Thyroid gland (tissue), 4 donors: ENCODE data around the gene ALG12. TPM values are rescaled to one million over a fixed set of nuclear protein-coding genes. Genes with fewer than 3 reads are reported as not detected.

ENCODE experiments used
- DNase-seq, 2 donors: peaks; one replicate each; pipeline ENCODE4 v3.0.0-alpha.2; 2019
- H3K27ac ChIP-seq, 3 donors: fragments of 200-600 bp; sonication (generic); 1 replicate in 2 of 3; 2 replicates in 1 of 3; pipeline ENCODE4 v1.5.1; 2016 to 2019; ENCODE audit warnings: mild to moderate bottlenecking in 1 of 3, moderate library complexity in 1 of 3
- H3K27me3 ChIP-seq: fragments of 200-600 bp; sonication (generic); one replicate; pipeline ENCODE4 v1.5.1; 2019
- H3K36me3 ChIP-seq, 2 donors: fragments of 200-600 bp; sonication (generic); one replicate each; pipeline ENCODE4 v1.5.1; 2016 to 2019
- H3K4me1 ChIP-seq, 2 donors: fragments of 200-600 bp; sonication (generic); one replicate each; pipeline ENCODE4 v1.5.1; 2017 to 2019
- H3K4me3 ChIP-seq, 3 donors: fragments of 200-600 bp; sonication (generic); replicated peaks in 1 of 3; 1 replicate in 2 of 3; 2 replicates in 1 of 3; pipeline ENCODE4 v1.5.1; 2016; ENCODE audit warnings: mild to moderate bottlenecking in 1 of 3
- H3K9me3 ChIP-seq: fragments of 200-600 bp; sonication (generic); one replicate; pipeline ENCODE4 v1.5.1; 2017
- POLR2A ChIP-seq, 2 donors: fragments of 450-650 bp; IDR thresholded peaks; one replicate each; pipeline ENCODE4 v1.6.1; 2017; ENCODE audit warnings: antibody characterized with exemption in 2 of 2, mild to moderate bottlenecking in 2 of 2, moderate library complexity in 1 of 2
- WGBS, 2 donors: methylation state at CpG; one replicate each; pipeline ENCODE4 v1.1.5; 2017; 5-methylcytosine and 5-hydroxymethylcytosine counted together
- intact Hi-C: fragments of 100-400 bp; cut with DNase I; formaldehyde crosslinking; loops from one replicate; pipeline ENCODE4 v1.15.1; 2023
- total RNA-seq, 4 donors: library from RNA; depleted of rRNA; stranded (reverse); fragments of >200 nt; gene quantifications; one replicate each; pipeline ENCODE4 v1.2.3, GENCODE V29; 2016
- TF ChIP-seq, protein P1 (sequence below), 6 experiments: fragments of 200-600 bp in 3 of 6; fragments of 450-650 bp in 3 of 6; sonication (generic) in 3 of 6; IDR thresholded peaks; one replicate each; pipeline ENCODE4 v1.5.1; 2016 to 2019; ENCODE audit warnings: antibody characterized with exemption in 6 of 6, mild to moderate bottlenecking in 2 of 6, inconsistent platforms in 1 of 6, moderate library complexity in 1 of 6

The ALG12 gene
- total RNA-seq, 4 donors from 2014 or later, result 25.5 to 60.5 (median 52.2) TPM

DNA sequence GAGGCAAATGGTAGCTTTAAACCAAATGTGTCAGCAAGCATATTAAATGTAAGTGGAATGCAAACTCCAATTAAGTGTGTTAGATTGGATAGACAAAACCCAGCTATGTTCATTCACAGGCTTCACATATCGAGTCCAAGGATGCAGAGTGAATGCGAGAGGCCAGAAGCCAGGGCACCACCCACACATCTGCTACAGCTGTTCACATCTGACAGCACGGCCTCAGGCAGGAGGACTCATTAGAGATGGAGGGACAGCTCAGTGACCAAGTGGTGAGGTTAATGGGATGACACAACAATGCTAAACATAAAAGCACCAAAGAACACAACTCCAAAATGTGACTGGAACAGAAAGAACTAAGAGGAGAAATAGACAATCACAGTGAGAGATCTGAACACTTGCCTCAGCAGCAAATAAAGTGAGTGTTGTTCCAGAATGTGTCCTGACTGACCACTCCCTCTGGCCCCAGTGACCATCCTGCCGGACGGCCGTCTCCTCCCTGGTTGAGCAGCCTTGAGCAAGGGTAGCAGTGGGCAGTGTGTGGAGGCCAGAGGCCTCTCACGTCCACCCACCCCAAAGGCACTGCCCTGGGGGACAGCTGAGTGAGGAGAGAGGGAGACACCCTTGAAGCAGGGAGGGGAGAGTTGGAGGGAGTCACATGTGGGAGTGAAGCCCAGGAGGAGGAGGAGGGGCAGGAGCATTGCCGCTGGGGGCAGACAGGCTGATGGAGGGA is 23.8 kb downstream of the ALG12 start:
- intact Hi-C loops, result no loop called here
- WGBS, 2 donors, result 89 to 90% methylated on average over 8 of the region's 8 CpGs
- TF ChIP-seq, protein P1, sequence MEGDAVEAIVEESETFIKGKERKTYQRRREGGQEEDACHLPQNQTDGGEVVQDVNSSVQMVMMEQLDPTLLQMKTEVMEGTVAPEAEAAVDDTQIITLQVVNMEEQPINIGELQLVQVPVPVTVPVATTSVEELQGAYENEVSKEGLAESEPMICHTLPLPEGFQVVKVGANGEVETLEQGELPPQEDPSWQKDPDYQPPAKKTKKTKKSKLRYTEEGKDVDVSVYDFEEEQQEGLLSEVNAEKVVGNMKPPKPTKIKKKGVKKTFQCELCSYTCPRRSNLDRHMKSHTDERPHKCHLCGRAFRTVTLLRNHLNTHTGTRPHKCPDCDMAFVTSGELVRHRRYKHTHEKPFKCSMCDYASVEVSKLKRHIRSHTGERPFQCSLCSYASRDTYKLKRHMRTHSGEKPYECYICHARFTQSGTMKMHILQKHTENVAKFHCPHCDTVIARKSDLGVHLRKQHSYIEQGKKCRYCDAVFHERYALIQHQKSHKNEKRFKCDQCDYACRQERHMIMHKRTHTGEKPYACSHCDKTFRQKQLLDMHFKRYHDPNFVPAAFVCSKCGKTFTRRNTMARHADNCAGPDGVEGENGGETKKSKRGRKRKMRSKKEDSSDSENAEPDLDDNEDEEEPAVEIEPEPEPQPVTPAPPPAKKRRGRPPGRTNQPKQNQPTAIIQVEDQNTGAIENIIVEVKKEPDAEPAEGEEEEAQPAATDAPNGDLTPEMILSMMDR (IDR thresholded peaks at IDR 0.05), result no peak
- TF ChIP-seq POLR2A (IDR thresholded peaks at IDR 0.05), result no peak
- Histone ChIP-seq H3K36me3 (no peaks in the 10 kb centered on the region), H3K9me3 (no peaks in the 10 kb centered on the region), H3K4me1 (peaks cover 0 to 3% of the 10 kb centered on the region in 2 donors), H3K27ac (no peak overlapping the region), H3K4me3 (no peak overlapping the region), H3K27me3 (no peaks in the 10 kb centered on the region)
- DNase-seq, result no peak

DNA sequence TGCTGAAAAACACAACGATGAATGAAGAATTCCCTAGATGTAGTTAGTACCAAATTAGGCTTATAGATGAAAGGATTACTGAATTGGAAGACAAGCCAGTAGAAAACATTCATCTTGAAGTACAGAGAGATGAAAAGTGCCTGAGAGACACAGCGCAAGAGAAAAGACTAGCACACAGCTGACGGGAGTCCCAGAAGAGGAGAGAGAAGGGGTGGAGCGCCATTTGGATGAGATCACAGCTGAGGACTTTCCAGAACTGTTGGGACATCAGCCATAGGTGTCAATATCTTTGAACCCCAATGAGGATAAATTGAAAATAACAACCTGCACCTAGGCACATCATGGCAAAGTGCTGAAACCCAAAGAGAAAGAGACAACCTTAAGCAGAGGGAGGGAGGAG is 25.2 kb downstream of the ALG12 start:
- no peaks in the 10 kb centered on the region for H3K27me3 ChIP-seq
- H3K4me1 ChIP-seq, result peaks cover 7 to 15% of the 10 kb centered on the region in 2 donors
- no peaks in the 10 kb centered on the region for H3K36me3 ChIP-seq
- no peaks in the 10 kb centered on the region for H3K9me3 ChIP-seq
- intact Hi-C loops, result no loop called here
- H3K4me3 ChIP-seq, result no peak overlapping the region
- no peak overlapping the region for H3K27ac ChIP-seq
- 84 to 92% methylated on average over 4 of the region's 4 CpGs for WGBS, 2 donors
- no peak for DNase-seq
- no peak for TF ChIP-seq POLR2A (IDR thresholded peaks at IDR 0.05)
- TF ChIP-seq, protein P1 (IDR thresholded peaks at IDR 0.05), result no peak

DNA sequence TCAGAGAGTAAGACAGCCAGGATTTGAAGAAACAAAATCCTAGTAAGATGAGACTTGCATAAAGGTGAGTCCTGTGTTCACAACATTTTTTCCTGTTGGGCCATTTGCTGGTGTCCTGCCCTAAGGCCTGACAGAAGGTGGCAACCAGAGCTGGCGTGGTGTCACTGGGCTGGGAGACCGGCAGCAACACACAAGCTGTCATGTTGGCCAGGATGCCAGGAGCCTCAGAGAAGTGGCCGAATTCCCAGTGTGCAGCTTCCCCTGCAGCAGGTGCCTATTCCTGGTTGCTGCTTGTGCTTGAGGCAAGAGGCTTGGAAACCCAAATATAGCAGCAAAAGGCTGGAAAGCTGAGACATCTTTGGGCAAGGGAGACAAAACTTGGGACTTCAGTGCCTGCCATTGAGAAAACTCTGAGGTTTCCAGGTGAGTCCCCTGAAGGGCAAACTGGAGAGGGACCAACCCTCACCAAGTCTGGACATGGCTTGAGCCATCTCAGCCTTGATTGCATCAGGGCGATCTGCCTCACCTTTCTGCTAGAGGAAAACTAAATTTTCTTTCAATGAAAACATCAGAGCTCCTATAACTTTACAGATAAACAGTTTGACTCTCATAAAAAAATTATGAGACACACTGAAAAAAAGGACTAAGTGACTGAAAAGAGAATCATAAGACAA is 25.9 kb downstream of the ALG12 start:
- H3K4me1 ChIP-seq, result peaks cover 7 to 21% of the 10 kb centered on the region in 2 donors
- no peaks in the 10 kb centered on the region for H3K9me3 ChIP-seq
- peaks cover 0 to 4% of the 10 kb centered on the region in 2 donors for H3K36me3 ChIP-seq
- 89 to 94% methylated on average over 4 of the region's 4 CpGs for WGBS, 2 donors
- intact Hi-C loops, result no loop called here
- no peak for TF ChIP-seq POLR2A (IDR thresholded peaks at IDR 0.05)
- TF ChIP-seq, protein P1 (IDR thresholded peaks at IDR 0.05), result no peak
- DNase-seq, result no peak
- no peaks in the 10 kb centered on the region for H3K27me3 ChIP-seq
- H3K27ac ChIP-seq, result no peak overlapping the region
- no peak overlapping the region for H3K4me3 ChIP-seq

DNA sequence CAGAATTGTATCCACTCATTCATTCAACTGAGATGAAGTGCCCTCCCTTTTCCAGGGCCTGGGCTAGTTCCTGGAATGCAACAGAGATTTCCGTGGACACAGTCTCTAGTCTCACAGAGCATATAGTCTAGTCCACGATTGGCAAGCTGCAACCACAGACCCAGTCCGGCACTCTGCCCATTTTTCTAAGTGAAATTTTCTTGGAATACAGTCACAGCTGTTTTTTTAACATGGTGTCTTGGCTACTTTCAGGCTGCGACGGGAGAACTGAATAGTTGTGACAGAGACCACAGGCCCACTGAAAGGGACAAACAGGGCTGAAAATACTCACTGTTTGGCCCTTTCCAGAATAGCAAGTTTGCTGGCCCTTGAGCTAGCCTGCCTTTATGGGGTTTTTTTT is 29.2 kb downstream of the ALG12 start:
- Histone ChIP-seq H3K36me3 (peaks cover 4 to 22% of the 10 kb centered on the region in 2 donors), H3K27ac (peak overlapping the region in 2 of 3 donors; percentile 27 to 63), H3K4me3 (no peak overlapping the region), H3K9me3 (no peaks in the 10 kb centered on the region), H3K4me1 (peaks cover 7 to 21% of the 10 kb centered on the region in 2 donors), H3K27me3 (no peaks in the 10 kb centered on the region)
- DNase-seq, result peak; percentile 44 to 48
- intact Hi-C loops, result no loop called here
- WGBS, 2 donors, result 30 to 47% methylated on average over 5 of the region's 5 CpGs
- TF ChIP-seq POLR2A (IDR thresholded peaks at IDR 0.05), result no peak
- TF ChIP-seq, protein P1 (IDR thresholded peaks at IDR 0.05), result no peak

DNA sequence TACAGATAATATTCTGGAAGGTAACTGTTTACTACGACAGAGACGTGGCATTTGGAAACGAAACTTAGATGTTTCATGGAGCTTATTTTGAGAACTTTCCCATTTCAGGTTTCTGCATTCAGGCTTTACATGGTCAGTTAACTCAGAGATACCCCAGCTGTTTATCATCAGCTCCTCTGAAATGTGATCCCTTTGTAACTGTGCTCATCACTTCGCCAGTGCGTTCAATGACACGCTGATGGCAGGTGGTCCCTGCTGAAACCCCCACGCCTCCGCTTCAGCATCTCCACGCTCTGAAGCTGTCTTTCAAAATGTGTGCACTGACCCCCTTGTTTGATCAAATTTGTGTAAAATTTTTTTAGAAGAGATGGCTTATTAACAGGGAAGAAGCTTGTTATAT is 30.5 kb downstream of the ALG12 start:
- Histone ChIP-seq H3K36me3 (peaks cover 4 to 24% of the 10 kb centered on the region in 2 donors), H3K4me1 (peaks cover 7 to 21% of the 10 kb centered on the region in 2 donors), H3K27ac (no peak overlapping the region), H3K27me3 (no peaks in the 10 kb centered on the region), H3K4me3 (no peak overlapping the region), H3K9me3 (no peaks in the 10 kb centered on the region)
- TF ChIP-seq POLR2A (IDR thresholded peaks at IDR 0.05), result no peak
- TF ChIP-seq, protein P1 (IDR thresholded peaks at IDR 0.05), result no peak
- 92 to 95% methylated on average over 9 of the region's 9 CpGs for WGBS, 2 donors
- intact Hi-C loops, result no loop called here
- DNase-seq, result no peak
